ENCODE data around the gene MAPK9.

DNA sequence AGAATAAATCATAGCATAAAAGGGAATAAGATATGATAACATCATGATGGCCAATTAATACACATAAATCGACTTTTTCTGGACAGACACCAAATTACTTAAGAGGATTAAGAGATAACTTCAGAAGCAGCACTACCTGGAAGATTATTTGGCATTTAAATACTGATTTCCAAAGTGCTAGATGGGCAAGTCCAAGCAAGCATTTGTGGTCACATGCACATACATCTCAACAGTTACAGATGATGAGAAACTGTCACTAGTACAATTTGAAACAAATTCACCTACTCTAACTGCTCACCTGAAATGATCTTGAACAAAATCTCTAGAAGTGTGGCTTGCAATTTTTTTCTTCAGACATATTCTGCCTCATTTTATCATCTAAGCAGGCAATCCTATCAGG, 56.0 kb downstream of the MAPK9 start:
- TF ChIP-seq, protein P1, sequence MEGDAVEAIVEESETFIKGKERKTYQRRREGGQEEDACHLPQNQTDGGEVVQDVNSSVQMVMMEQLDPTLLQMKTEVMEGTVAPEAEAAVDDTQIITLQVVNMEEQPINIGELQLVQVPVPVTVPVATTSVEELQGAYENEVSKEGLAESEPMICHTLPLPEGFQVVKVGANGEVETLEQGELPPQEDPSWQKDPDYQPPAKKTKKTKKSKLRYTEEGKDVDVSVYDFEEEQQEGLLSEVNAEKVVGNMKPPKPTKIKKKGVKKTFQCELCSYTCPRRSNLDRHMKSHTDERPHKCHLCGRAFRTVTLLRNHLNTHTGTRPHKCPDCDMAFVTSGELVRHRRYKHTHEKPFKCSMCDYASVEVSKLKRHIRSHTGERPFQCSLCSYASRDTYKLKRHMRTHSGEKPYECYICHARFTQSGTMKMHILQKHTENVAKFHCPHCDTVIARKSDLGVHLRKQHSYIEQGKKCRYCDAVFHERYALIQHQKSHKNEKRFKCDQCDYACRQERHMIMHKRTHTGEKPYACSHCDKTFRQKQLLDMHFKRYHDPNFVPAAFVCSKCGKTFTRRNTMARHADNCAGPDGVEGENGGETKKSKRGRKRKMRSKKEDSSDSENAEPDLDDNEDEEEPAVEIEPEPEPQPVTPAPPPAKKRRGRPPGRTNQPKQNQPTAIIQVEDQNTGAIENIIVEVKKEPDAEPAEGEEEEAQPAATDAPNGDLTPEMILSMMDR (IDR thresholded peaks at IDR 0.05): no peak
- TF ChIP-seq POLR2A (IDR thresholded peaks at IDR 0.05): no peak
- TF ChIP-seq EP300 (IDR thresholded peaks at IDR 0.05; ENCODE audit: low read depth): no peak

All from transverse colon (tissue), 3 donors.